ENCODE measurements around the gene ZNF774.
"Not testable (repeated sequence)": the region's sequence is repeated elsewhere in the genome, so short reads cannot be mapped to it uniquely, and the experiment has no call there.

Gene ZNF774

DNA sequence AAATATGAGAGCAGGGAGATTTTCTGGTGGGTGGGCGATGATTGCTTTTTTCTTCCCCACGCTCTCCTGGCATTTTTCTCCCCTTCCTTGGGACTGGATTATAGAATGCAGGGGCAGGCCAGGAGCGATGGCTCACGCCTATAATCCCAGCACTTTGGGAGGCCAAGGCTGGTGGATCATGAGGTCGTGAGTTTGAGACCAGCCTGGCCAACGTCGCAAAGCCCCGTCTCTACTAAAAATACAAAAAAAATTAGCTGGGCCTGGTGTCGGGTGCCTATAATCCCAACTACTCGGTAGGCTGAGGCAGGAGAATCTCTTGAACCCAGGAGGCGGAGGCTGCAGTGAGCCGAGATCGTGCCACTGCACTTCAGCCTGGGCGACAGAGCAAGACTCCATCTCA lies 46.7 kb upstream of the ZNF774 start:
- H3K27ac ChIP-seq (ENCODE audit: extremely low read depth, low read depth, low read length); H3K9me3 ChIP-seq (ENCODE audit: control insufficient read depth, insufficient read depth, low read depth, low read length); H3K4me3 ChIP-seq (ENCODE audit: low read depth, low read length); POLR2A ChIA-PET; H3K4me1 ChIP-seq (ENCODE audit: control insufficient read depth, insufficient read depth, low read length); H3K36me3 ChIP-seq (ENCODE audit: control insufficient read depth in 2 of 2, insufficient read depth in 1 of 2, low read length in 2 of 2): not testable (repeated sequence)
- CTCF ChIA-PET, result interaction anchor here (0.6 to 4.2 kb wide), 8 partner anchors 9 to 628 kb away, joined by 3 to 56 read pairs (median 4); no protein-coding TSS in a partner anchor
- TF ChIP-seq EGR2 (tag by site-specific recombination; IDR thresholded peaks at IDR 0.05; ENCODE audit: low read depth), result 0 out of 2 replicates have a peak, but pooled peaks have one; percentile 20
- TF ChIP-seq ZFHX2 (tag by site-specific recombination; conservative IDR thresholded peaks at IDR 0.05), result 0 out of 2 replicates have a peak, but pooled peaks have one; percentile 18

DNA sequence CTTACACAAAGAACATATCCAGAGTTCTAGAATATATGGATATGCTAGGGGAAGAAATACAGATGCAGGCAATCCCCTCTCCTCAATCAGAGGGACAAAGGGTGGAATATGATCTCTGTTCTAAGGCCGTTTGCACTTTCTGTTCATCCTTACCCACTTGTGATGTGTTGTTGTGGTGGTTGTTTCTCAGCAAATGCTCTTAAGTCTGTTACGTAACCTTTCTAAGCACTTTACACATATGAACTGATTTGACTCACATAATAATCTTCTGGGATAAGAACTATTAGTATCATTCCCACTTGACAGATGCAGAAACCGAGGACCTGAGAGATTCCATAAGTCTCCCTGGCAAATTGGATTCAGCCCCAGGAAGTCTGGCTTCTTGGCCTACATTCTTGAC lies 46.2 kb upstream of the ZNF774 start:
- ChIA-PET CTCF (interaction anchor here (0.6 to 4.2 kb wide), 8 partner anchors 8 to 627 kb away, joined by 3 to 56 read pairs (median 4); no protein-coding TSS in a partner anchor), POLR2A (no interaction called here)
- Histone ChIP-seq H3K4me3 (ENCODE audit: low read depth, low read length) (no peak overlapping the region), H3K4me1 (ENCODE audit: control insufficient read depth, insufficient read depth, low read length) (no peaks in the 10 kb centered on the region), H3K27ac (ENCODE audit: extremely low read depth, low read depth, low read length) (no peak overlapping the region), H3K9me3 (ENCODE audit: control insufficient read depth, insufficient read depth, low read depth, low read length) (no peaks in the 10 kb centered on the region), H3K36me3 (ENCODE audit: control insufficient read depth in 2 of 2, insufficient read depth in 1 of 2, low read length in 2 of 2) (no peaks in the 10 kb centered on the region)
- TF ChIP-seq, protein P1, sequence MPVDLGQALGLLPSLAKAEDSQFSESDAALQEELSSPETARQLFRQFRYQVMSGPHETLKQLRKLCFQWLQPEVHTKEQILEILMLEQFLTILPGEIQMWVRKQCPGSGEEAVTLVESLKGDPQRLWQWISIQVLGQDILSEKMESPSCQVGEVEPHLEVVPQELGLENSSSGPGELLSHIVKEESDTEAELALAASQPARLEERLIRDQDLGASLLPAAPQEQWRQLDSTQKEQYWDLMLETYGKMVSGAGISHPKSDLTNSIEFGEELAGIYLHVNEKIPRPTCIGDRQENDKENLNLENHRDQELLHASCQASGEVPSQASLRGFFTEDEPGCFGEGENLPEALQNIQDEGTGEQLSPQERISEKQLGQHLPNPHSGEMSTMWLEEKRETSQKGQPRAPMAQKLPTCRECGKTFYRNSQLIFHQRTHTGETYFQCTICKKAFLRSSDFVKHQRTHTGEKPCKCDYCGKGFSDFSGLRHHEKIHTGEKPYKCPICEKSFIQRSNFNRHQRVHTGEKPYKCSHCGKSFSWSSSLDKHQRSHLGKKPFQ (tag by site-specific recombination; IDR thresholded peaks at IDR 0.05), result no peak
- TF ChIP-seq ZNF473 (tag by site-specific recombination; IDR thresholded peaks at IDR 0.05) (no peak), ZNF354C (tag by site-specific recombination; IDR thresholded peaks at IDR 0.05; ENCODE audit: borderline replicate concordance, low read depth) (no peak), ZNF211 (tag by site-specific recombination; IDR thresholded peaks at IDR 0.05; ENCODE audit: low read depth) (no peak), ZNF121 (tag by site-specific recombination; IDR thresholded peaks at IDR 0.05) (no peak), ZNF274 (IDR thresholded peaks at IDR 0.05; ENCODE audit: low read length) (no peak), ZNF274 (tag by site-specific recombination; IDR thresholded peaks at IDR 0.05; ENCODE audit: borderline replicate concordance) (no peak), FEZF1 (tag by site-specific recombination; IDR thresholded peaks at IDR 0.05) (no peak), ZNF223 (tag by site-specific recombination; IDR thresholded peaks at IDR 0.05) (no peak), ZXDB (tag by site-specific recombination; IDR thresholded peaks at IDR 0.05) (no peak), EGR2 (tag by site-specific recombination; IDR thresholded peaks at IDR 0.05; ENCODE audit: low read depth) (no peak)
- TF ChIP-seq, protein P2, sequence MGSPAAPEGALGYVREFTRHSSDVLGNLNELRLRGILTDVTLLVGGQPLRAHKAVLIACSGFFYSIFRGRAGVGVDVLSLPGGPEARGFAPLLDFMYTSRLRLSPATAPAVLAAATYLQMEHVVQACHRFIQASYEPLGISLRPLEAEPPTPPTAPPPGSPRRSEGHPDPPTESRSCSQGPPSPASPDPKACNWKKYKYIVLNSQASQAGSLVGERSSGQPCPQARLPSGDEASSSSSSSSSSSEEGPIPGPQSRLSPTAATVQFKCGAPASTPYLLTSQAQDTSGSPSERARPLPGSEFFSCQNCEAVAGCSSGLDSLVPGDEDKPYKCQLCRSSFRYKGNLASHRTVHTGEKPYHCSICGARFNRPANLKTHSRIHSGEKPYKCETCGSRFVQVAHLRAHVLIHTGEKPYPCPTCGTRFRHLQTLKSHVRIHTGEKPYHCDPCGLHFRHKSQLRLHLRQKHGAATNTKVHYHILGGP (tag by site-specific recombination; IDR thresholded peaks at IDR 0.05), result no peak
- TF ChIP-seq, protein P3, sequence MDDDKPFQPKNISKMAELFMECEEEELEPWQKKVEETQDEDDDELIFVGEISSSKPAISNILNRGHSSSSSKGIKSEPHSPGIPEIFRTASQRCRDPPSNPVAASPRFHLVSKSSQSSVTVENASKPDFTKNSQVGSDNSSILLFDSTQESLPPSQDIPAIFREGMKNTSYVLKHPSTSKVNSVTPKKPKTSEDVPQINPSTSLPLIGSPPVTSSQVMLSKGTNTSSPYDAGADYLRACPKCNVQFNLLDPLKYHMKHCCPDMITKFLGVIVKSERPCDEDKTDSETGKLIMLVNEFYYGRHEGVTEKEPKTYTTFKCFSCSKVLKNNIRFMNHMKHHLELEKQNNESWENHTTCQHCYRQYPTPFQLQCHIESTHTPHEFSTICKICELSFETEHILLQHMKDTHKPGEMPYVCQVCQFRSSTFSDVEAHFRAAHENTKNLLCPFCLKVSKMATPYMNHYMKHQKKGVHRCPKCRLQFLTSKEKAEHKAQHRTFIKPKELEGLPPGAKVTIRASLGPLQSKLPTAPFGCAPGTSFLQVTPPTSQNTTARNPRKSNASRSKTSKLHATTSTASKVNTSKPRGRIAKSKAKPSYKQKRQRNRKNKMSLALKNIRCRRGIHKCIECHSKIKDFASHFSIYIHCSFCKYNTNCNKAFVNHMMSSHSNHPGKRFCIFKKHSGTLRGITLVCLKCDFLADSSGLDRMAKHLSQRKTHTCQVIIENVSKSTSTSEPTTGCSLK (tag by site-specific recombination; IDR thresholded peaks at IDR 0.05), result no peak
- TF ChIP-seq, protein P4, sequence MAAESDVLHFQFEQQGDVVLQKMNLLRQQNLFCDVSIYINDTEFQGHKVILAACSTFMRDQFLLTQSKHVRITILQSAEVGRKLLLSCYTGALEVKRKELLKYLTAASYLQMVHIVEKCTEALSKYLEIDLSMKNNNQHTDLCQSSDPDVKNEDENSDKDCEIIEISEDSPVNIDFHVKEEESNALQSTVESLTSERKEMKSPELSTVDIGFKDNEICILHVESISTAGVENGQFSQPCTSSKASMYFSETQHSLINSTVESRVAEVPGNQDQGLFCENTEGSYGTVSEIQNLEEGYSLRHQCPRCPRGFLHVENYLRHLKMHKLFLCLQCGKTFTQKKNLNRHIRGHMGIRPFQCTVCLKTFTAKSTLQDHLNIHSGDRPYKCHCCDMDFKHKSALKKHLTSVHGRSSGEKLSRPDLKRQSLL (tag by site-specific recombination; IDR thresholded peaks at IDR 0.05), result no peak
- TF ChIP-seq, protein P5, sequence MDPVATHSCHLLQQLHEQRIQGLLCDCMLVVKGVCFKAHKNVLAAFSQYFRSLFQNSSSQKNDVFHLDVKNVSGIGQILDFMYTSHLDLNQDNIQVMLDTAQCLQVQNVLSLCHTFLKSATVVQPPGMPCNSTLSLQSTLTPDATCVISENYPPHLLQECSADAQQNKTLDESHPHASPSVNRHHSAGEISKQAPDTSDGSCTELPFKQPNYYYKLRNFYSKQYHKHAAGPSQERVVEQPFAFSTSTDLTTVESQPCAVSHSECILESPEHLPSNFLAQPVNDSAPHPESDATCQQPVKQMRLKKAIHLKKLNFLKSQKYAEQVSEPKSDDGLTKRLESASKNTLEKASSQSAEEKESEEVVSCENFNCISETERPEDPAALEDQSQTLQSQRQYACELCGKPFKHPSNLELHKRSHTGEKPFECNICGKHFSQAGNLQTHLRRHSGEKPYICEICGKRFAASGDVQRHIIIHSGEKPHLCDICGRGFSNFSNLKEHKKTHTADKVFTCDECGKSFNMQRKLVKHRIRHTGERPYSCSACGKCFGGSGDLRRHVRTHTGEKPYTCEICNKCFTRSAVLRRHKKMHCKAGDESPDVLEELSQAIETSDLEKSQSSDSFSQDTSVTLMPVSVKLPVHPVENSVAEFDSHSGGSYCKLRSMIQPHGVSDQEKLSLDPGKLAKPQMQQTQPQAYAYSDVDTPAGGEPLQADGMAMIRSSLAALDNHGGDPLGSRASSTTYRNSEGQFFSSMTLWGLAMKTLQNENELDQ (tag by site-specific recombination; IDR thresholded peaks at IDR 0.05; ENCODE audit: low read depth), result no peak
- TF ChIP-seq, protein P6, sequence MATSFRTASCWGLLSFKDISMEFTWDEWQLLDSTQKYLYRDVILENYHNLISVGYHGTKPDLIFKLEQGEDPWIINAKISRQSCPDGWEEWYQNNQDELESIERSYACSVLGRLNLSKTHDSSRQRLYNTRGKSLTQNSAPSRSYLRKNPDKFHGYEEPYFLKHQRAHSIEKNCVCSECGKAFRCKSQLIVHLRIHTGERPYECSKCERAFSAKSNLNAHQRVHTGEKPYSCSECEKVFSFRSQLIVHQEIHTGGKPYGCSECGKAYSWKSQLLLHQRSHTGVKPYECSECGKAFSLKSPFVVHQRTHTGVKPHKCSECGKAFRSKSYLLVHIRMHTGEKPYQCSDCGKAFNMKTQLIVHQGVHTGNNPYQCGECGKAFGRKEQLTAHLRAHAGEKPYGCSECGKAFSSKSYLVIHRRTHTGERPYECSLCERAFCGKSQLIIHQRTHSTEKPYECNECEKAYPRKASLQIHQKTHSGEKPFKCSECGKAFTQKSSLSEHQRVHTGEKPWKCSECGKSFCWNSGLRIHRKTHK (tag by site-specific recombination; IDR thresholded peaks at IDR 0.05), result no peak
- TF ChIP-seq, protein P7, sequence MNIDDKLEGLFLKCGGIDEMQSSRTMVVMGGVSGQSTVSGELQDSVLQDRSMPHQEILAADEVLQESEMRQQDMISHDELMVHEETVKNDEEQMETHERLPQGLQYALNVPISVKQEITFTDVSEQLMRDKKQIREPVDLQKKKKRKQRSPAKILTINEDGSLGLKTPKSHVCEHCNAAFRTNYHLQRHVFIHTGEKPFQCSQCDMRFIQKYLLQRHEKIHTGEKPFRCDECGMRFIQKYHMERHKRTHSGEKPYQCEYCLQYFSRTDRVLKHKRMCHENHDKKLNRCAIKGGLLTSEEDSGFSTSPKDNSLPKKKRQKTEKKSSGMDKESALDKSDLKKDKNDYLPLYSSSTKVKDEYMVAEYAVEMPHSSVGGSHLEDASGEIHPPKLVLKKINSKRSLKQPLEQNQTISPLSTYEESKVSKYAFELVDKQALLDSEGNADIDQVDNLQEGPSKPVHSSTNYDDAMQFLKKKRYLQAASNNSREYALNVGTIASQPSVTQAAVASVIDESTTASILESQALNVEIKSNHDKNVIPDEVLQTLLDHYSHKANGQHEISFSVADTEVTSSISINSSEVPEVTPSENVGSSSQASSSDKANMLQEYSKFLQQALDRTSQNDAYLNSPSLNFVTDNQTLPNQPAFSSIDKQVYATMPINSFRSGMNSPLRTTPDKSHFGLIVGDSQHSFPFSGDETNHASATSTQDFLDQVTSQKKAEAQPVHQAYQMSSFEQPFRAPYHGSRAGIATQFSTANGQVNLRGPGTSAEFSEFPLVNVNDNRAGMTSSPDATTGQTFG (tag by site-specific recombination; IDR thresholded peaks at IDR 0.05; ENCODE audit: borderline replicate concordance), result no peak
- TF ChIP-seq, protein P8, sequence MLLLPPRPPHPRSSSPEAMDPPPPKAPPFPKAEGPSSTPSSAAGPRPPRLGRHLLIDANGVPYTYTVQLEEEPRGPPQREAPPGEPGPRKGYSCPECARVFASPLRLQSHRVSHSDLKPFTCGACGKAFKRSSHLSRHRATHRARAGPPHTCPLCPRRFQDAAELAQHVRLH (tag by site-specific recombination; IDR thresholded peaks at IDR 0.05), result no peak
